ENCODE results near the gene SLC44A5. TPM values are rescaled to one million over a fixed set of nuclear protein-coding genes. Genes with fewer than 3 reads are reported as not detected.

SLC44A5 gene
- total RNA-seq, 4 donors from 2014 or later: 1.1 to 17.7 (median 5.8) TPM

DNA sequence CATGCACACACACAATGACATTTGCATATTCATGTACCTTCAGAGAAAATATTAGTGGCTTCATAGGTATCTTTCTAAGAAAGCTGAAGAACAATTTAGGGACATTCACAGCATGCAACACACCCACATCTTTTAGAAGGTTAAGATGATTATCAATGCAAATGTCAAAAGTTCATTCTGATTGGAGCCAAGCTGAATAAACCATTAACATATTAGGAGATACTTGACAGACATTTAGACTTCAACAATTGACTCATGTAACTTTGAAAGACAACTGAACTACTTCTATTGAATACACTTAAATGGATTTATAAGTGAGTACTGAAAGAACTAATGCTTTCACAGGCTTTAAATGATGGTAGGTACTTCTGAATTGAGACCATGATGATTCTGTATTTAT, 365.7 kb downstream of the SLC44A5 start:
- H3K4me3 ChIP-seq: no peak overlapping the region
- TF ChIP-seq, protein P1, sequence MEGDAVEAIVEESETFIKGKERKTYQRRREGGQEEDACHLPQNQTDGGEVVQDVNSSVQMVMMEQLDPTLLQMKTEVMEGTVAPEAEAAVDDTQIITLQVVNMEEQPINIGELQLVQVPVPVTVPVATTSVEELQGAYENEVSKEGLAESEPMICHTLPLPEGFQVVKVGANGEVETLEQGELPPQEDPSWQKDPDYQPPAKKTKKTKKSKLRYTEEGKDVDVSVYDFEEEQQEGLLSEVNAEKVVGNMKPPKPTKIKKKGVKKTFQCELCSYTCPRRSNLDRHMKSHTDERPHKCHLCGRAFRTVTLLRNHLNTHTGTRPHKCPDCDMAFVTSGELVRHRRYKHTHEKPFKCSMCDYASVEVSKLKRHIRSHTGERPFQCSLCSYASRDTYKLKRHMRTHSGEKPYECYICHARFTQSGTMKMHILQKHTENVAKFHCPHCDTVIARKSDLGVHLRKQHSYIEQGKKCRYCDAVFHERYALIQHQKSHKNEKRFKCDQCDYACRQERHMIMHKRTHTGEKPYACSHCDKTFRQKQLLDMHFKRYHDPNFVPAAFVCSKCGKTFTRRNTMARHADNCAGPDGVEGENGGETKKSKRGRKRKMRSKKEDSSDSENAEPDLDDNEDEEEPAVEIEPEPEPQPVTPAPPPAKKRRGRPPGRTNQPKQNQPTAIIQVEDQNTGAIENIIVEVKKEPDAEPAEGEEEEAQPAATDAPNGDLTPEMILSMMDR (IDR thresholded peaks at IDR 0.05): no peak
- no peak for TF ChIP-seq EP300 (IDR thresholded peaks at IDR 0.05)
- TF ChIP-seq POLR2AphosphoS5 (IDR thresholded peaks at IDR 0.05): no peak
- TF ChIP-seq POLR2A (IDR thresholded peaks at IDR 0.05): no peak

DNA sequence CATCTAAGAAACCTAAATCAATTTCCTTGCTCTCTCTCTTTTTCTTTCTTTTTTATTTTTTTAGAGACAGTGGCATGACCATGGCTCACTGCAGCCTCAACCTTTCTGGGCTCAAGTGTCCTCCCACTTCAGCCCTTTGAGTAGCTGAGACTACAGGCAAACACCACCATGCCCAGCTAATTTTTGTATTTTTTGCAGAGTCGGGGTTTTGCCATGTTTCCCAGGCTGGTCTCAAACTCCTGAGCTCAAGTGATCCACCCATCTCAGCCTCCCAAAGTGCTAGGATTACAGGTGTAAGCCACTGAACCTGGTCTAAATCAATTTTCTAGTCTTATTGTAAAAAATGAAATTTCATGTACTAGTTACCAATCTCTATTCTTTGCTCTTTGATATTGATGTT, 367.8 kb downstream of the SLC44A5 start:
- Histone ChIP-seq H3K36me3 (no peaks in the 10 kb centered on the region), H3K9me3 (no peaks in the 10 kb centered on the region), H3K27ac (no peak overlapping the region), H3K4me1 (no peaks in the 10 kb centered on the region), H3K27me3 (no peaks in the 10 kb centered on the region), H3K4me3 (no peak overlapping the region)
- TF ChIP-seq POLR2A (IDR thresholded peaks at IDR 0.05) (no peak), POLR2AphosphoS5 (IDR thresholded peaks at IDR 0.05) (no peak)
- TF ChIP-seq, protein P1 (IDR thresholded peaks at IDR 0.05): no peak
- DNase-seq (ENCODE audit: low spot score in 2 of 2): no peak
- 74% methylated on average over 1 of the region's 1 CpG for WGBS

More for the DNA sequence above, 365.7 kb downstream of the SLC44A5 start:
- DNase-seq (ENCODE audit: low spot score in 2 of 2): no peak
- no peaks in the 10 kb centered on the region for H3K4me1 ChIP-seq
- no peaks in the 10 kb centered on the region for H3K36me3 ChIP-seq
- H3K9me3 ChIP-seq: no peaks in the 10 kb centered on the region
- H3K27me3 ChIP-seq: no peaks in the 10 kb centered on the region
- no peak overlapping the region for H3K27ac ChIP-seq

DNA sequence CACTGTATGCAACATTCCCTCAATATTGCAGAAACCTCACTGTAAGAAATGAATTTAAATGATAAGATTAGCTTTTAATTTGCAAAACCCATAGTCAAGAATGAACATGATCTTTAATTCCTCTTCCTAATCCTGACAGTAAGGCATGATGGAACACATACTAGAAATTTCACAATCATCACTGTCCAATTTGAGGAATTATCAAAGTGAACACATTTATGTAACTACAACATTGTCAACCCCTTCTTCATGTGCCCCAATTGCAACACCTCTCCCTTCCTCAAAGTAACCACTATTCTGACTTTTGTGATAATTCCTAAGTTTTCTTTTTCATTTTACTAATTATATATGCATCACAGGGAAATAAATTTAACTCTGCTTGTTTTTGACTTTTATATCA, 373.6 kb downstream of the SLC44A5 start:
- Histone ChIP-seq H3K27ac (no peak overlapping the region), H3K4me3 (no peak overlapping the region), H3K27me3 (no peaks in the 10 kb centered on the region), H3K9me3 (no peaks in the 10 kb centered on the region), H3K36me3 (no peaks in the 10 kb centered on the region), H3K4me1 (no peaks in the 10 kb centered on the region)
- no peak for TF ChIP-seq POLR2A (IDR thresholded peaks at IDR 0.05)
- TF ChIP-seq, protein P1 (IDR thresholded peaks at IDR 0.05): no peak
- no peak for TF ChIP-seq POLR2AphosphoS5 (IDR thresholded peaks at IDR 0.05)
- TF ChIP-seq EP300 (IDR thresholded peaks at IDR 0.05): no peak
- no peak for DNase-seq (ENCODE audit: low spot score in 2 of 2)

DNA sequence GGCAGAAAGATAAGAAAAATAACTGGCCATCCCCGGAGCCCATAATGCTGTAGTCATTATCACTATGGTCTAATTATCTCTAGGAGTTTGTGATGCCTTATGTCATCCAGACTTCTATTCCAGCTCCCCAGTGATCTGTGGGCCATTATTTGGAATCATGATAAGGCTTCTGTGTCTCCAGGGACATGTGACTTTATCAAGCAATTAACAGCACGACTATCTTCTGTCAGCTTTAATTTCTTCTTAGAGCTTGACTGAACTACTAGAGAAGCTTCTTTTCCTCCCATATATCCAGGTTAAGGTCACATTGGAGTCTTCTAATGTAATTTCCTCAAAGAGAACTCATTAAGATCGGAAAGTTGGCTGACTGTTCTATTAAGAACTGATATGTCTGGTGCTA, 376.4 kb downstream of the SLC44A5 start:
- TF ChIP-seq POLR2AphosphoS5 (IDR thresholded peaks at IDR 0.05): no peak
- TF ChIP-seq EP300 (IDR thresholded peaks at IDR 0.05): no peak
- TF ChIP-seq POLR2A (IDR thresholded peaks at IDR 0.05): no peak
- TF ChIP-seq, protein P1 (IDR thresholded peaks at IDR 0.05): no peak
- WGBS: 68% methylated on average over 3 of the region's 3 CpGs
- Histone ChIP-seq H3K36me3 (no peaks in the 10 kb centered on the region), H3K4me3 (no peak overlapping the region), H3K9me3 (no peaks in the 10 kb centered on the region), H3K4me1 (no peaks in the 10 kb centered on the region), H3K27me3 (no peaks in the 10 kb centered on the region), H3K27ac (no peak overlapping the region)
- DNase-seq (ENCODE audit: low spot score in 2 of 2): no peak

DNA sequence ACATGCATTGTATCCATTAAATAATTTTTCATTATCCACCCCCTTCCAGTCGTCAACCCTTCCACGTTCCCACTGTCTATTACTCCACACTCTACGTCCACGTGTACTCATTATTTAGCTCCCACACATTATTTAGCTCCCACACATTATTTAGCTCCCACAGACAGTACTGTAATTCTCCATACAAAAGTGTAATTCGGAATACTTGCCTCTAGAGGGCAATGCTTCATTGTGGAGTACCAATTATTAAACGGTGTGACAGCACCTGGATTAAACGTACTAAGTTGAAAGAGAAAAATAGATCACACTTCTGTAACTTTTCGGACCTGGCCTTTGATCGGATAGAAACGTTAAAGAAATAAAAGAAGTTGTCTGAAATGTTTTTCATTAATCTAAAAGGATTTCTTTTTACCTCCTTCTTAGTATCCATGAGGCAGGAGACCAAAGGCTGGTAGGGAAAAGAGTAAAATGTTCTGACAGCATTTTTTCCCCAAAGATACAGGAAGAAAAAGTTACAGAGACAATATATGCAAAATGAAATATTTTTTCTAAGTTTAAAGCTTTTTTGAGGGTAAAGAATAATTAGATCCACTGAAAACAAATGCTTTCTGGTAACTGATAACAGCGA, 377.5 kb downstream of the SLC44A5 start:
- H3K36me3 ChIP-seq: no peaks in the 10 kb centered on the region
- H3K4me1 ChIP-seq: no peaks in the 10 kb centered on the region
- no peak overlapping the region for H3K27ac ChIP-seq
- TF ChIP-seq, protein P1 (IDR thresholded peaks at IDR 0.05): peak in 1 of 2 donors; percentile 43
- no peak for TF ChIP-seq POLR2A (IDR thresholded peaks at IDR 0.05)
- no peak overlapping the region for H3K4me3 ChIP-seq
- WGBS: 12% methylated on average over 11 of the region's 11 CpGs
- no peak for DNase-seq (ENCODE audit: low spot score in 2 of 2)
- H3K27me3 ChIP-seq: no peaks in the 10 kb centered on the region
- no peaks in the 10 kb centered on the region for H3K9me3 ChIP-seq

Data from suprapubic skin (tissue), 4 donors.